IMR-90 (cell line): ENCODE data around the gene STEAP3. TPM values are rescaled to one million over a fixed set of nuclear protein-coding genes. Genes with fewer than 3 reads are reported as not detected.
"Not testable (repeated sequence)": the region's sequence is repeated elsewhere in the genome, so short reads cannot be mapped to it uniquely, and the experiment has no call there.

Experiments used
- ATAC-seq: fragments of 200-7000 bp; cut with Tn5 transposase; 2 replicates; pipeline ENCODE4 v1.9.1; 2020; ENCODE audit warnings: low read depth, mild to moderate bottlenecking, moderate library complexity
- BruUV-seq: library from RNA; stranded (reverse); fragments of 400-500 nt; replicated peaks from 2 replicates; lab custom pipeline; 2021; lab: Mats Ljungman, UMichigan
- CTCF ChIA-PET: fragments of 300-600 bp; formaldehyde crosslinking; extraction: SDS; loops from one replicate; lab custom pipeline; 2021; ENCODE audit warnings: antibody characterized with exemption; lab: Yijun Ruan, JAX
- POLR2A ChIA-PET: fragments of 300-600 bp; sonication (Branson Sonifier 250); formaldehyde crosslinking; loops from one replicate; lab custom pipeline; 2022; ENCODE audit warnings: antibody characterized with exemption; ENCODE audit not compliant: unreplicated experiment; lab: Charles Lee
- DNase-seq: peaks from one replicate; pipeline ENCODE4 v3.0.0; 2013
- H2AFZ ChIP-seq: replicated peaks from 2 replicates; pipeline ENCODE3; 2013; ENCODE audit warnings: low read length, mild to moderate bottlenecking; ENCODE audit not compliant: poor library complexity
- H2AK5ac ChIP-seq: 2 replicates; pipeline ENCODE4 v1.6.1; 2013; ENCODE audit warnings: low read depth, low read length, inconsistent platforms
- H2AK9ac ChIP-seq: replicated peaks from 2 replicates; pipeline ENCODE3; 2013; ENCODE audit warnings: mild to moderate bottlenecking, low read depth, low read length, moderate library complexity; ENCODE audit not compliant: poor library complexity
- H2BK120ac ChIP-seq: 2 replicates; pipeline ENCODE4 v1.6.1; 2013; ENCODE audit warnings: low read depth, low read length, inconsistent platforms
- H2BK15ac ChIP-seq: 3 replicates; pipeline ENCODE4 v1.6.1; 2013; ENCODE audit warnings: low read depth, low read length, inconsistent platforms
- H2BK20ac ChIP-seq: 2 replicates; pipeline ENCODE4 v1.6.1; 2013; ENCODE audit warnings: low read depth, mild to moderate bottlenecking, inconsistent platforms, low read length, moderate library complexity
- H2BK5ac ChIP-seq: 2 replicates; pipeline ENCODE4 v1.6.1; 2013; ENCODE audit warnings: mild to moderate bottlenecking, low read depth, low read length, inconsistent platforms; ENCODE audit not compliant: poor library complexity, severe bottlenecking
- H3K14ac ChIP-seq: replicated peaks from 2 replicates; pipeline ENCODE4 v1.6.1; 2013; ENCODE audit warnings: low read depth, low read length, inconsistent platforms
- H3K18ac ChIP-seq: 2 replicates; pipeline ENCODE4 v1.6.1; 2013; ENCODE audit warnings: low read depth, low read length, control low read depth
- H3K23ac ChIP-seq: 2 replicates; pipeline ENCODE4 v1.6.1; 2013; ENCODE audit warnings: low read depth, low read length, inconsistent platforms
- H3K27ac ChIP-seq: 2 replicates; pipeline ENCODE4 v1.5.1; 2013; ENCODE audit warnings: mild to moderate bottlenecking, control low read depth, low read length; ENCODE audit not compliant: insufficient read depth
- H3K27me3 ChIP-seq: 2 replicates; pipeline ENCODE4 v1.6.1; 2013; ENCODE audit warnings: low read length; ENCODE audit not compliant: control insufficient read depth, insufficient read depth
- H3K36me3 ChIP-seq: 2 replicates; pipeline ENCODE4 v1.6.1; 2013; ENCODE audit warnings: low read length, mixed read lengths; ENCODE audit not compliant: control insufficient read depth, insufficient read depth
- H3K4ac ChIP-seq: 2 replicates; pipeline ENCODE4 v1.6.1; 2013; ENCODE audit warnings: low read depth, low read length, inconsistent platforms
- H3K4me1 ChIP-seq: 2 replicates; pipeline ENCODE4 v1.6.1; 2013; ENCODE audit warnings: low read length, mixed read lengths; ENCODE audit not compliant: control insufficient read depth, insufficient read depth
- H3K4me2 ChIP-seq: 2 replicates; pipeline ENCODE4 v1.6.1; 2013; ENCODE audit warnings: low read depth, mild to moderate bottlenecking, control low read depth, low read length, moderate library complexity
- H3K4me3 ChIP-seq: 2 replicates; pipeline ENCODE4 v1.5.1; 2013; ENCODE audit warnings: low read depth, mild to moderate bottlenecking, control low read depth, low read length, moderate library complexity; ENCODE audit not compliant: insufficient read depth
- H3K56ac ChIP-seq: 2 replicates; pipeline ENCODE4 v1.6.1; 2013; ENCODE audit warnings: low read length, inconsistent platforms; ENCODE audit not compliant: insufficient read depth; ENCODE audit errors: extremely low read depth
- H3K79me1 ChIP-seq, 2 experiments: 2 replicates each; pipeline ENCODE4 v1.6.1; 2013; ENCODE audit warnings: low read length in 2 of 2, inconsistent platforms in 1 of 2, low read depth in 1 of 2
- H3K9ac ChIP-seq: 2 replicates; pipeline ENCODE4 v1.6.1; 2013; ENCODE audit warnings: low read depth, low read length, control low read depth
- H3K9me1 ChIP-seq: 2 replicates; pipeline ENCODE4 v1.6.1; 2013; ENCODE audit warnings: low read length, inconsistent platforms; ENCODE audit not compliant: insufficient read depth
- H3K9me3 ChIP-seq: 2 replicates; pipeline ENCODE4 v1.6.1; 2013; ENCODE audit warnings: low read length; ENCODE audit not compliant: control insufficient read depth, insufficient read depth
- H4K20me1 ChIP-seq: 2 replicates; pipeline ENCODE4 v1.6.1; 2013; ENCODE audit warnings: low read length, inconsistent platforms; ENCODE audit not compliant: insufficient read depth
- H4K5ac ChIP-seq: 2 replicates; pipeline ENCODE4 v1.6.1; 2013; ENCODE audit warnings: mild to moderate bottlenecking, low read depth, low read length, control low read depth
- H4K8ac ChIP-seq, 2 experiments: 2 replicates each; pipeline ENCODE4 v1.6.1; 2013; ENCODE audit warnings: low read depth in 2 of 2, low read length in 2 of 2, control low read depth in 1 of 2, inconsistent platforms in 1 of 2
- H4K91ac ChIP-seq: 2 replicates; pipeline ENCODE4 v1.6.1; 2013; ENCODE audit warnings: low read depth, low read length, inconsistent platforms; ENCODE audit not compliant: insufficient read depth
- SMC3 ChIP-seq: fragments of 150-350 bp; IDR thresholded peaks from 2 replicates; pipeline ENCODE4 v1.6.1; 2016; ENCODE audit warnings: low read depth, mild to moderate bottlenecking, antibody characterized with exemption, low read length, moderate library complexity
- WGBS, 2 experiments: methylation state at CpG; one replicate each; pipeline versions ENCODE4 v1.1.5 to v1.1.7; 2013; ENCODE audit warnings: missing lambda C conversion rate in 2 of 2; ENCODE audit not compliant: insufficient read length in 1 of 2; ENCODE audit errors: extremely low coverage in 2 of 2; 5-methylcytosine and 5-hydroxymethylcytosine counted together
- dilution Hi-C: fragments of 300-500 bp; cut with HindIII; formaldehyde crosslinking; loops from one replicate; pipeline ENCODE4 v1.14.3; 2018; ENCODE audit warnings: low sequenced_read_pairs; ENCODE audit not compliant: unreplicated experiment
- in situ Hi-C: fragments of 300-500 bp; cut with MboI; formaldehyde crosslinking; loops from 3 replicates; pipeline ENCODE4 v1.14.3; 2019; ENCODE audit warnings: low sequenced_read_pairs, inconsistent platforms, mixed read lengths
- intact Hi-C: fragments of 100-400 bp; cut with micrococcal nuclease; formaldehyde crosslinking; loops from 2 replicates; pipeline ENCODE4 v1.10.0; 2022
- polyA plus RNA-seq, 3 experiments: library from polyadenylated mRNA; depleted of rRNA; stranded (reverse); fragments of >200 nt; gene quantifications; 2 replicates each; pipeline ENCODE4 v1.2.3, GENCODE V29; 2012; ENCODE audit warnings: low replicate concordance in 1 of 3
- total RNA-seq: library from RNA; depleted of rRNA; stranded (reverse); fragments of >200 nt; gene quantifications from 2 replicates; pipeline ENCODE4 v1.2.3, GENCODE V29; 2012
- TF ChIP-seq, protein P1 (sequence below): fragments of 150-350 bp; IDR thresholded peaks from 2 replicates; pipeline ENCODE4 v1.6.1; 2017; ENCODE audit warnings: mild to moderate bottlenecking, antibody characterized with exemption, low read length, low read depth

The STEAP3 gene
- total and polyA plus RNA-seq, 2 of the 4 experiments (the other 2 are of a cell fraction): 19.4 to 43.9 TPM

DNA sequence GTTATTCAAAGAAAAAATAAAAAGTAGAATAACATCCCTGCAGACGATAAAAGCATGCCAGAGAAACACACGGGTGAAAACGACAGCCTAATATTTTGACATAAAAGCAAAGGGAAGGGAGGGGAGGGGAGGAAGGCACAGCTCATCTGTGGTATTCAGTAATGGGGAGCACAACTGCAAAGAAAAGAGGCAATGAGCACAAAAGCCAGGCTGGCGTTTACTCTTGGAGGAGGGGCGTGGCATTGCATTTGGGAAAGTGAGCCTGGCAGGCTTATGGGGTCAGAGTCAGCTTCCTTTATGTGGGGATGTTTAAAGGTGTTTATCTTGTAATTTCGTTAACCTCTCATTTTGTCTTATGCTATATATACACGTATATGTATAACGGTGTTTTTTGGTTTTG lies 53.2 kb downstream of the STEAP3 start:
- H3K27ac ChIP-seq: no peak overlapping the region
- dilution Hi-C loops: no loop called here
- 33% methylated on average over 1 of the region's 8 CpGs; no CpG with 5 or more reads in 1 of the 2 experiments for whole genome bisulfite sequencing, 2 experiments
- H3K4me1 ChIP-seq: no peaks in the 10 kb centered on the region
- H3K56ac ChIP-seq: no peak overlapping the region
- TF ChIP-seq, protein P1, sequence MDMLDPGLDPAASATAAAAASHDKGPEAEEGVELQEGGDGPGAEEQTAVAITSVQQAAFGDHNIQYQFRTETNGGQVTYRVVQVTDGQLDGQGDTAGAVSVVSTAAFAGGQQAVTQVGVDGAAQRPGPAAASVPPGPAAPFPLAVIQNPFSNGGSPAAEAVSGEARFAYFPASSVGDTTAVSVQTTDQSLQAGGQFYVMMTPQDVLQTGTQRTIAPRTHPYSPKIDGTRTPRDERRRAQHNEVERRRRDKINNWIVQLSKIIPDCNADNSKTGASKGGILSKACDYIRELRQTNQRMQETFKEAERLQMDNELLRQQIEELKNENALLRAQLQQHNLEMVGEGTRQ: no peak
- TF ChIP-seq SMC3: no peak
- no peak overlapping the region for H2BK120ac ChIP-seq
- H3K4ac ChIP-seq: no peak overlapping the region
- no peak overlapping the region for H2AK9ac ChIP-seq
- no peaks in the 10 kb centered on the region for H3K79me1 ChIP-seq
- H3K27me3 ChIP-seq: peaks cover 2% of the 10 kb centered on the region; the same call in 1 of the 2 replicates
- no peak overlapping the region for H3K4me3 ChIP-seq
- H4K8ac ChIP-seq: no peak overlapping the region
- H3K14ac ChIP-seq: no peak overlapping the region
- H3K4me2 ChIP-seq: no peak overlapping the region
- ChIA-PET POLR2A (no interaction called here), CTCF (no interaction called here)
- H3K9me3 ChIP-seq: no peaks in the 10 kb centered on the region
- H3K23ac ChIP-seq: no peak overlapping the region
- no peak overlapping the region for H3K18ac ChIP-seq
- H3K9me1 ChIP-seq: no peaks in the 10 kb centered on the region
- no peak overlapping the region for H4K91ac ChIP-seq
- intact Hi-C loops: no loop called here
- no peak overlapping the region for H2AFZ ChIP-seq
- no peak overlapping the region for H2AK5ac ChIP-seq
- H2BK15ac ChIP-seq: no peak overlapping the region
- no TSS peak for BruUV-seq
- no peak overlapping the region for H2BK5ac ChIP-seq
- H3K9ac ChIP-seq: no peak overlapping the region
- in situ Hi-C loops: no loop called here
- H4K20me1 ChIP-seq: no peaks in the 10 kb centered on the region
- no peak for ATAC-seq
- H2BK20ac ChIP-seq: no peak overlapping the region
- no peaks in the 10 kb centered on the region for H3K36me3 ChIP-seq
- DNase-seq: no peak
- H4K5ac ChIP-seq: no peak overlapping the region

DNA sequence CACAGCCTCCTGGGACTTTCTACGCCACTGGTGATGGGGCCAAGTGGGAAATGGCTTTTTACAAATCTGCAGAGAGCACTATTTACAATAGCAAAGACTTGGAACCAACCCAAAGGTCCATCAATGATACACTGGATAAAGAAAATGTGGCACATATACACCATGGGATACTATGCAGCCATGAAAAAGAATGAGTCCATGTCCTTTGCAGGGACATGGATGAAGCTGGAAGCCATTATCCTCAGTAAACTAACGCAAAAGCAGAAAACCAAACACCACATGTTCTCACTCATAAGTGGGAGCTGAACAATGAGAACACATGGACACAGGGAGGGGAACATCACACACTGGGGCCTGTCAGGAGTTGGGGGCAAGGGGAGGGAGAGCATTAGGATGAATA lies 54.8 kb downstream of the STEAP3 start:
- H4K91ac ChIP-seq, H3K27me3 ChIP-seq, ATAC-seq, BruUV-seq, in situ Hi-C loops, H3K9me1 ChIP-seq, intact Hi-C loops, H2BK120ac ChIP-seq, H4K5ac ChIP-seq, H3K4me2 ChIP-seq, H3K4ac ChIP-seq, POLR2A ChIA-PET, H3K36me3 ChIP-seq, H4K8ac ChIP-seq, DNase-seq, H2BK15ac ChIP-seq, H3K56ac ChIP-seq, H4K20me1 ChIP-seq, H3K9ac ChIP-seq, H2AK9ac ChIP-seq, H2BK5ac ChIP-seq, H2AK5ac ChIP-seq, H3K23ac ChIP-seq, H3K9me3 ChIP-seq, dilution Hi-C loops, H3K18ac ChIP-seq, CTCF ChIA-PET, H3K4me1 ChIP-seq, H3K14ac ChIP-seq, H3K79me1 ChIP-seq, H2AFZ ChIP-seq, H3K27ac ChIP-seq, H3K4me3 ChIP-seq, H2BK20ac ChIP-seq: not testable (repeated sequence)
- WGBS, 2 experiments: no CpG with 5 or more reads among the region's 2 CpGs
